Testis (tissue), 2 donors: ENCODE results near the gene NAGA.

ENCODE experiments used
- POLR2A ChIP-seq: fragments of 450-650 bp; IDR thresholded peaks from one replicate; pipeline ENCODE4 v1.6.1; 2017; ENCODE audit warnings: antibody characterized with exemption, mild to moderate bottlenecking, moderate library complexity
- TF ChIP-seq, protein P1 (sequence below), 3 experiments: fragments of 450-650 bp in 2 of 3; fragments of 200-600 bp in 1 of 3; sonication (generic) in 1 of 3; IDR thresholded peaks; one replicate each; pipeline ENCODE4 v1.5.1; 2016 to 2019; ENCODE audit warnings: antibody characterized with exemption in 3 of 3, mild to moderate bottlenecking in 2 of 3, moderate library complexity in 1 of 3

GRCh38 chr22:42079319-42080251 is 9.0 kb upstream of the NAGA start, which contains the start of gene SMDT1:
- TF ChIP-seq, protein P1, sequence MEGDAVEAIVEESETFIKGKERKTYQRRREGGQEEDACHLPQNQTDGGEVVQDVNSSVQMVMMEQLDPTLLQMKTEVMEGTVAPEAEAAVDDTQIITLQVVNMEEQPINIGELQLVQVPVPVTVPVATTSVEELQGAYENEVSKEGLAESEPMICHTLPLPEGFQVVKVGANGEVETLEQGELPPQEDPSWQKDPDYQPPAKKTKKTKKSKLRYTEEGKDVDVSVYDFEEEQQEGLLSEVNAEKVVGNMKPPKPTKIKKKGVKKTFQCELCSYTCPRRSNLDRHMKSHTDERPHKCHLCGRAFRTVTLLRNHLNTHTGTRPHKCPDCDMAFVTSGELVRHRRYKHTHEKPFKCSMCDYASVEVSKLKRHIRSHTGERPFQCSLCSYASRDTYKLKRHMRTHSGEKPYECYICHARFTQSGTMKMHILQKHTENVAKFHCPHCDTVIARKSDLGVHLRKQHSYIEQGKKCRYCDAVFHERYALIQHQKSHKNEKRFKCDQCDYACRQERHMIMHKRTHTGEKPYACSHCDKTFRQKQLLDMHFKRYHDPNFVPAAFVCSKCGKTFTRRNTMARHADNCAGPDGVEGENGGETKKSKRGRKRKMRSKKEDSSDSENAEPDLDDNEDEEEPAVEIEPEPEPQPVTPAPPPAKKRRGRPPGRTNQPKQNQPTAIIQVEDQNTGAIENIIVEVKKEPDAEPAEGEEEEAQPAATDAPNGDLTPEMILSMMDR (IDR thresholded peaks at IDR 0.05) = no peak
- peak; percentile 87 for TF ChIP-seq POLR2A
